ENCODE results near the gene VPS36.
"Not testable (repeated sequence)": the region's sequence is repeated elsewhere in the genome, so short reads cannot be mapped to it uniquely, and the experiment has no call there.

Gene VPS36, protein sequence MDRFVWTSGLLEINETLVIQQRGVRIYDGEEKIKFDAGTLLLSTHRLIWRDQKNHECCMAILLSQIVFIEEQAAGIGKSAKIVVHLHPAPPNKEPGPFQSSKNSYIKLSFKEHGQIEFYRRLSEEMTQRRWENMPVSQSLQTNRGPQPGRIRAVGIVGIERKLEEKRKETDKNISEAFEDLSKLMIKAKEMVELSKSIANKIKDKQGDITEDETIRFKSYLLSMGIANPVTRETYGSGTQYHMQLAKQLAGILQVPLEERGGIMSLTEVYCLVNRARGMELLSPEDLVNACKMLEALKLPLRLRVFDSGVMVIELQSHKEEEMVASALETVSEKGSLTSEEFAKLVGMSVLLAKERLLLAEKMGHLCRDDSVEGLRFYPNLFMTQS

GRCh38 chr13:52450012-52450792, at the start of gene VPS36:
Gene VPS36 (minus strand): TSS chr13:52450634. CDS start chr13:52450594, 40 bp downstream.
- in situ Hi-C loops (cut with MboI; ENCODE audit: low sequenced_read_pairs): no loop called here

DNA sequence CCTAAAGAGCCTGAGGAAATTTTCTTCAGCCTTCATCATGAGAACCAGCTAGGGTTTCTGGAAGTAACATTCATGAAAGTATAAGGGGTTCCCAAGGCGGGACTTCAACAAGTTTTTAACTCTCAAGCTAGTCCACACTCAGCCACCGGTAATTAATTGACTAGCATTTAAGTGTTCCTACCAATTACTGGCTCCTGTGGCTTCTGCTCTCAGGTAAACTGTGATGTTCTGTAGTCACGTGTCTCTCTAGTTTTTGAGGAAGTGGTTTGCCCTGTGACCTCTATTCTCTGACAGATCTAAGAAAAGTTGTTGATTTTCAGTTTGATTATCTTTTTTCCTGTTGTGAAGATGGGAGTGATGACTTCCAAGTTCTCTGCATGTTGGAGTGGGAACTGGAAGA, 47.5 kb upstream of the VPS36 start:
- in situ Hi-C loops (cut with MboI; ENCODE audit: low sequenced_read_pairs): not testable (repeated sequence)

DNA sequence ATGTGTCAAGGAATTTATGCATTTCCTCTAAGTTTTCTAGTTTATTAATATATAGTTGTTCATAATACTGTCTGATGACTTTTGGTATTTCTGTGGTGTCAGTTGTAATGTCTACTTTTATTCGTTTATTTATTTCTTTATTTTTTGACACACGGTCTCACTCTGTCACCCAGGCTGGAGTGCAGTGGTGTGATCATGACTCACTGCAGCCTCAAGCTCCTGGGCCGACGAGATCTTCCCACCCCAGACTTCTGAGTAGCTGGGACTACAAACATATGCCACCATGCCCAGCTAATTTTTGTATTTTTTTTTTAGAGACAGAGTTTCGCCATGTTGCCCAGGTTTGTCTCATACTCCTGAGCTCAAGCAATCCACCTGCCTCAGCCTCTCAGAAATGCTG, 43.8 kb upstream of the VPS36 start:
- in situ Hi-C loops (cut with MboI; ENCODE audit: low sequenced_read_pairs): not testable (repeated sequence)

DNA sequence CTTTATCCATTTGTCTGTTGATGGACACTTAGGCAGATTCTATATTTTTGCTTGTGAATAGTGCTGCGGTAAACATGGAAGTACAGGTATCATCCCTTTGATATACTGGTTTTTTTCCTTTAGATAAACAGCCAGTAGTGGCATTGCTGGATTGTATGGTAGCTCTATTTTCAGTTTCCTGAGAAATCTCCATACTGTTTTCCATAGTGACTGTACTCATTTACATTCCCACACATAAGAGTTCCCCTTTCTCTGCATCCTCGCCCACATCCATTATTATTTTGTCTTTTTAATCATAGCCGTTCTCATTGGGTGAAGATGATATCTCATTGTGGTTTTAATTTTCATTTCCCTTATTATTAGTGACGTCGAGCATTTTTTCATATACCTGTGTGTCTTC, 40.6 kb upstream of the VPS36 start:
- in situ Hi-C loops (cut with MboI; ENCODE audit: low sequenced_read_pairs): not testable (repeated sequence)

- in situ Hi-C loops (cut with MboI; ENCODE audit: low sequenced_read_pairs): not testable (repeated sequence)
Observed at GRCh38 chr13:52488763-52489162, 38.3 kb upstream of the VPS36 start.

GRCh38 chr13:52487078-52487477, 36.6 kb upstream of the VPS36 start:
- in situ Hi-C loops (cut with MboI; ENCODE audit: low sequenced_read_pairs): not testable (repeated sequence)

DNA sequence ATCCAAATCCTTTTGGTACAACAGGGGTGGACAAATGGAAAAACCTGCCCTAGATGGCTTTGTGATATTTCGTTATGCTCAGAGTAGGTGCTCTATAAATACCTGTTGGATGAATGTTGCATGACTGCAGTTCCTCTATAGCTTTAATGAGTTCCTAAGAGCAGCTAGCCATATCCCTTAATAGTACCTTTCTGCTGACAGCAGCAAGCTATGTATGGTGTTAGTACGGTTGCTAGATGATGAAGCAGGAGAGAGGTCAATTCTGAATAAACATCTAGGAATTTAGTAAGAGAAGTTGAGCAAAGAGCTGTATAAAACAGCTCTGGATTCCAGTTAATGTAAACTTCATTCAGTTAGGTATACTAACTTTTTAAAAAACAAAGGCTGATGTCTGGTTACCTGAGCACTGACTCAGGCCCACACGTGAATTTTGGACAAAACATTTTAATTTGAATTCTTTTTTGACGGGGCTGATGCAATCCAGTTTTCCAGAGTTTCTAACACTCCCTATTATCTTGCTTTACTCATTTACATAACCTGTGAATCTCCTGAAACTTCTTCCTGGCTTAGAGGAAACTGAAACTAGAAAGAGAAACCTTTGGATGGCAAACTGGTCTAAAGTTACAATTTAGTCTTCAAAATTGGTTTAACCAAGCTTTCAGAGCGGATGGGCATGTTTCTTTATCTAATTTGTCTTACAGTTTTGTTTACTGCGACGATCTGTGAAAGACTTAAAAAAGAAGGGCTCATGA, 30.4 kb upstream of the VPS36 start:
- in situ Hi-C loops (cut with MboI; ENCODE audit: low sequenced_read_pairs): not testable (repeated sequence)

- in situ Hi-C loops (cut with MboI; ENCODE audit: low sequenced_read_pairs): not testable (repeated sequence)
Observed at GRCh38 chr13:52468487-52468886, 18.1 kb upstream of the VPS36 start.

GRCh38 chr13:52463526-52463925, 13.1 kb upstream of the VPS36 start:
- in situ Hi-C loops (cut with MboI; ENCODE audit: low sequenced_read_pairs): no loop called here

GRCh38 chr13:52461265-52461664, 10.8 kb upstream of the VPS36 start:
- in situ Hi-C loops (cut with MboI; ENCODE audit: low sequenced_read_pairs): no loop called here

DNA sequence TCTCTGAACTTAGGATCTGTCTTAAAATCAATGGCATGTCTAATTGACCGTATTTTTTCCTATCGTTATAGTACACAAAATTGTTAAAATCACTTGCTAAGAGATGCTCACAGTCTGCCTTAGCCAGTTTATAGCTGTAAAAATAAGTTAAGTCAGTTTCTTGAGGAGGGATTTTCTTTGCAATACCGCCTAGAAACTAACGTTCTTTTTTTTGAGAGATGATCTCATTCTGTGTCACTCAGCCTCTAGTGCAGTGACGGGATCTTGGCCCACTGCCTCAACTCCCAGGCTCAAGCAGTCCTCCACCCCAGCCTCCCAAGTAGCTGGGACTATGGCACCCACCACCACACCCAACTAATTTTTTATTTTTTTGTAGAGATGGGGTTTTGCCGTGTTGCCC, 9.2 kb upstream of the VPS36 start:
- in situ Hi-C loops (cut with MboI; ENCODE audit: low sequenced_read_pairs): no loop called here

DNA sequence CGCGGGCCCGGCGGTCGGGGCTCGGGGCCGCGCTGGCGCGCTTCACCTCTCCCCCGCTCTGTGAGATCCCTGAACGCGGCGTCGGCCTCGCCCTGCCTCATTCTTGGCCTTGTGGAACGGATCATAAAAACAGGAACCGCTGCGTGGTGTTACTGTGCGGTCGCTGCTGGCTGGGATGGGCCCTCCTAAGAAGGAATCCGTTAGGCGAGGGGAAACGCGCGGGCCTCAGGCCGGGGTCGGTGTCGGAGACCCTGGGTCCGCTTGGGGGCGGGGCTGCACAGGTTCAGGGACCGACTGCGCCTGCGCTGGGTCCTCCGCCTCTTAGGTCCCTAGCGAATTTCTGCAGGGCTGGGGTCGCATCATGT, 5.2 kb upstream of the VPS36 start:
- in situ Hi-C loops (cut with MboI; ENCODE audit: low sequenced_read_pairs): no loop called here

DNA sequence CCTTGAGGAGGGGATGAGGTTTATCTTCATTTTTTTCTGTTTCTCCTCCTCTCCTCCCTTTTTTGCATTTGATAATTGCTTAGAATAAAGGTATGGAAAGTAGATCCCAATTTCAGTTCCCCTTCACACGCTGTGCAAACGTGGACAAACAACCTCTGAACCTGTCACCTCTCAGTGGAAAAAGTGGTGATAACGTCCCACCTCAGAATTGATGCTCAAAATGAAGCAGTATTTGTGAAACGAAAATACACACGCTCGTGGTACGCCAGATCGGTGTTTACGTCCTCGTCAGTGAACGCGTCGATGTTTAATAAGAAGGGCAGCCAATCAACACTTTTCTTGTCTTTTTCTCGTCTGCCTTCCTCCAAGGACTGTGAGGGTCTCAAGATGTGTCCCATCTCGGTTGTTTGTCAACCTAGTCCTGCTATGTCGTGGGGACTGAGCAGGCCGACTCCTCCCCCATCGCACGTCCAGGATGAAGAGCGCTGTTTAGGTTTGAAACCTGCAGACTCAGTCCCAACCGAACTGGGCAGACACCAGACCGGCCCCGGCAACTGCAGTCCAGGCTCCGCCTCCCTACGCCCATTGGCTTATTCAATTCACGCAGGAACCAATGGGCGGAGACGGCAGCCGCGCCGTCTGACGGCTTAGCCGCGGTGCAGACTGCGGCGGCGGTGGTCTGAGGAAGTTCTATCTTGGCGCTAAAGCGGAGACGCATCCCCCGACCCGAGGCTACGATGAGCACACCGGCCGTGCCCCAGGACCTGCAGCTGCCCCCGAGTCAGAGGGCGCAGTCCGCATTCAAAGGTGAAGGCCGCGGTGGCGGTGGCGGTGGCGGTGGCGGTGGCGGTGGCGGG, 4.6 kb upstream of the VPS36 start, which contains the start of gene CKAP2:
CKAP2 (plus strand) TSS at position 659 of the 857 bp plus-strand sequence; CDS start at position 738, 79 bp downstream.
- in situ Hi-C loops (cut with MboI; ENCODE audit: low sequenced_read_pairs): no loop called here

DNA sequence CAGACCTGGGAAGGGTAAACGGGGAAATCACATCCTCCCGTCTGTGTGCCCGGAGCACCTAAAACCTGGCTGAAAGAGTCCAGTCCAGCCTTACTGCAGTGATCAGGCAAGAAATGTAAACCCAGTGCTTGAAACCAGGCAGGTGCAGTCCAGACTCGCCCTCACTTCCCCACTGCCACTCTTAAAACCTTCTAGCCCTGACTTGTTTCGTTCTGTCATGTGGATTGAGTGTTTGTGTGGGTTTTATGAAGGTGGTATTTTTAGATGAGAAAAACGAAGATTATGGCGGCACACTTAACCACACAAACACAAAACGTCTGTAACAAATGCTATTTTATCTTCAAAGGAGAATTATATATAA, 4.0 kb upstream of the VPS36 start:
- in situ Hi-C loops (cut with MboI; ENCODE audit: low sequenced_read_pairs): no loop called here

DNA sequence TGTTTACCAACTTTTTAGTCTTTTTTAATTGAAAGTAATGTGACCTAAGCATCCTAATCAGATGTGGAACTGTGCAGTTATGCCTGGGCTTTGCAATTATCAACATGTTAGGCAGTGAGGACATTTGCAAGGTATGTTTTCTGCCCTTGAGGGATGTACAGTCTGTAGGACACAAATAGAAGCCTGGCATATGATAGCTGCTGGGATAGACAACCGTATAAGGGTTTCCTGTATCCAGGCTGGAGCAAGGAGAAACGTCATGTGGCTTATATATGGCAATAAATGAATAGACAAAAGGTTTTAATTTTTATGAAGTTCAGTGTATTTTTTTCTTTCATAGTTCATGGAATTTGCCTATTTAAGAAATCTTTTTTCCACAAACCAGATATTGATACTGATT, 2.0 kb upstream of the VPS36 start:
- in situ Hi-C loops (cut with MboI; ENCODE audit: low sequenced_read_pairs): no loop called here

DNA sequence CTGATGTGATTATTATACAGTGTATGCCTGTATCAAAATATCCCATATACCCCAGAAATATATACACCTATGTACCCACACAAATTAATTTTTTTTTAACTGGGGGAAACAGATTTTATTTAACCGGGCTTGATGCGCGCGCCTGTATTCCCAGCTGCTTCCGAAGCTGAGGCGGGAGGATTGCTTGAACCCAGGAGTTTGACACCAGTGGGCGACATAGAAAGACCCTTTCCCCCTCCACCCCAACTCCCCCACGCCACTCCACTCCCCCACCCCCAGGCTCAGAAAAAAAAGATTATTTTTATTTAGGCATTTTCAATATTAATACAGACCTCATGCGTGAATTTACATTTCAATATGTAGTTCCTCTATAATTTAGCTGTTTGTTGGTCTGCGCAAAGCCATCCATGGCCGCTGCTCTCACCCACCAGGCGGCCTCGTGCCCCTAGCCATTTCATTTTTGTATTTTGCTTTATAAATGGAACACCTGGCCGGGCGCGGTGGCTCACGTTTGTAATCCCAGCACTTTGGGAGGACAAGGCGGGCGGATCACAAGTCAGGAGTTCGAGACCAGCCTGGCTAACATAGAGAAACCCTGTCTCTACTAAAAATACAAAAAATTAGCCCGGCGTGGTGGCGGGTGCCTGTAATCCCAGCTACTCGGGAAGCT, 836 bp upstream of the VPS36 start:
- in situ Hi-C loops (cut with MboI; ENCODE audit: low sequenced_read_pairs): no loop called here

- in situ Hi-C loops (cut with MboI; ENCODE audit: low sequenced_read_pairs): no loop called here
Observed at GRCh38 chr13:52450793-52451116, 321 bp upstream of the VPS36 start.

- in situ Hi-C loops (cut with MboI; ENCODE audit: low sequenced_read_pairs): no loop called here
Observed at GRCh38 chr13:52449331-52450011, 963 bp downstream of the VPS36 start.

- in situ Hi-C loops (cut with MboI; ENCODE audit: low sequenced_read_pairs): no loop called here
Observed at GRCh38 chr13:52447815-52448552, 2.5 kb downstream of the VPS36 start.

Data from HL-60/S4 treated with phorbol 12-myristate 13-acetate at 8.2 ng/mL for 4 days and 3 days (cell line).